NCI-H345 treated with DMSO at 0.1 percent for 48 hours (cell line): Measurements from ENCODE around the gene MPEG1.

Source experiments
- DNase-seq: peaks from one replicate; lab custom pipeline; 2025; ENCODE audit not compliant: unreplicated experiment; lab: John Stamatoyannopoulos, UW

Gene MPEG1

GRCh38 chr11:59212744-59213631 is at the start of gene MPEG1:
MPEG1 (minus strand) TSS chr11:59212927; CDS start chr11:59212865, 62 bp downstream.
- DNase-seq = no peak

GRCh38 chr11:59262177-59262818 is 49.6 kb upstream of the MPEG1 start:
- peak; percentile 6 for DNase-seq

GRCh38 chr11:59261150-59261549 is 48.4 kb upstream of the MPEG1 start:
- peak; percentile 41 for DNase-seq

GRCh38 chr11:59259867-59260475 is 47.2 kb upstream of the MPEG1 start:
- no peak for DNase-seq

- no peak for DNase-seq
These were observed 46.3 kb upstream of the MPEG1 start for GRCh38 chr11:59259047-59259446.

- DNase-seq = no peak
These were observed 42.6 kb upstream of the MPEG1 start for GRCh38 chr11:59255281-59255680.

- DNase-seq = no peak
These were observed 41.6 kb upstream of the MPEG1 start for GRCh38 chr11:59254286-59254685.

GRCh38 chr11:59253001-59253400 is 40.3 kb upstream of the MPEG1 start:
- no peak for DNase-seq

- DNase-seq = no peak
These were observed 36.8 kb upstream of the MPEG1 start for GRCh38 chr11:59249535-59249934.

GRCh38 chr11:59247531-59248227 is 35.0 kb upstream of the MPEG1 start:
- DNase-seq = no peak

GRCh38 chr11:59243633-59244032 is 30.9 kb upstream of the MPEG1 start:
- no peak for DNase-seq

GRCh38 chr11:59240322-59240721 is 27.6 kb upstream of the MPEG1 start:
- DNase-seq = no peak

GRCh38 chr11:59226396-59226795 is 13.7 kb upstream of the MPEG1 start:
- no peak for DNase-seq

- no peak for DNase-seq
These were observed 12.3 kb upstream of the MPEG1 start for GRCh38 chr11:59225017-59225416.

GRCh38 chr11:59224351-59224928 is 11.7 kb upstream of the MPEG1 start:
- no peak for DNase-seq

- DNase-seq = no peak
These were observed 10.9 kb upstream of the MPEG1 start for GRCh38 chr11:59223611-59224010.

GRCh38 chr11:59223177-59223576 is 10.4 kb upstream of the MPEG1 start:
- DNase-seq = no peak

GRCh38 chr11:59222464-59223060 is 9.8 kb upstream of the MPEG1 start:
- no peak for DNase-seq

- DNase-seq = no peak
These were observed 8.7 kb upstream of the MPEG1 start for GRCh38 chr11:59221441-59221840.

- no peak for DNase-seq
These were observed 7.1 kb upstream of the MPEG1 start for GRCh38 chr11:59219836-59220235.

- DNase-seq = no peak
These were observed 6.2 kb upstream of the MPEG1 start for GRCh38 chr11:59218893-59219292.
